NT2/D1 (cell line): ENCODE measurements around the gene TAS2R19.
"Not testable (repeated sequence)": the region's sequence is repeated elsewhere in the genome, so short reads cannot be mapped to it uniquely, and the experiment has no call there.

Source experiments
- DNase-seq: peaks from one replicate; pipeline ENCODE4 v3.0.0-alpha.2; 2011; ENCODE audit warnings: low read depth, low spot score
- H3K27me3 ChIP-seq: 2 replicates; pipeline ENCODE4 v1.6.0; 2011; ENCODE audit warnings: mild to moderate bottlenecking; ENCODE audit not compliant: insufficient read length, insufficient read depth
- H3K36me3 ChIP-seq: 2 replicates; pipeline ENCODE4 v1.6.1; 2011; ENCODE audit warnings: mild to moderate bottlenecking, low read length, mixed read lengths; ENCODE audit not compliant: insufficient read depth, insufficient read length
- H3K4me1 ChIP-seq: 2 replicates; pipeline ENCODE4 v1.5.1; 2011; ENCODE audit not compliant: insufficient read depth, insufficient read length
- H3K4me3 ChIP-seq: 2 replicates; pipeline ENCODE4 v1.5.1; 2011; ENCODE audit warnings: low read depth; ENCODE audit not compliant: insufficient read length
- H3K9ac ChIP-seq: 2 replicates; pipeline ENCODE4 v1.6.0; 2011; ENCODE audit warnings: low read depth; ENCODE audit not compliant: insufficient read length
- H3K9me3 ChIP-seq: 2 replicates; pipeline ENCODE4 v1.5.1; 2011; ENCODE audit warnings: mild to moderate bottlenecking, low read length; ENCODE audit not compliant: insufficient read depth
- SUZ12 ChIP-seq: IDR thresholded peaks from 2 replicates; pipeline ENCODE4 v1.6.1; 2011; ENCODE audit not compliant: insufficient read length, insufficient read depth; ENCODE audit errors: extremely low read depth
- YY1 ChIP-seq: IDR thresholded peaks from 2 replicates; pipeline ENCODE4 v1.6.1; 2011; ENCODE audit not compliant: insufficient read length, insufficient read depth
- ZNF274 ChIP-seq: IDR thresholded peaks from 2 replicates; pipeline ENCODE4 v1.6.1; 2011; ENCODE audit warnings: mild to moderate bottlenecking, low read depth, low read length

TAS2R19 gene

DNA sequence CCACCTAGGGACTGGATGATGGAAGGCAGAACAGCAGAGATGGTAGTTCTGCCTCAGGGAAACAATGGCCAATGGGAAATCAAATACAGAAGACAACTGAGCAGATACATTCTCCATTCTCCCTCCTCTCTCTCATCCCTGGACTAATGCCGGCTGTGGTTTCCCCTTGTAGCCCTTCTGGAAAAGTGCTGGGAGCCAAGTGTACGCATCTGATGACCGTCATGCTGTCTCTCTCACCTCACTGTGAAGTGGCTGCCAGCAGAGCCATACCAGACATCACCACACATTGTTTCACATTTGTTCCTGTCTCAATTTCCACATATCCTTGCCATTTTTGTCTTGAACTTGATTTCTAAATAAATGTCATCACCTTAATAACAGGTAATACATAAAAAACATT is 36.6 kb upstream of the TAS2R19 start:
- H3K9ac ChIP-seq, result no peak overlapping the region
- no peaks in the 10 kb centered on the region for H3K9me3 ChIP-seq
- no peaks in the 10 kb centered on the region for H3K4me1 ChIP-seq
- no peaks in the 10 kb centered on the region for H3K27me3 ChIP-seq
- H3K36me3 ChIP-seq, result peaks cover 7% of the 10 kb centered on the region
- TF ChIP-seq YY1, result no peak
- no peak for TF ChIP-seq ZNF274
- no peak for TF ChIP-seq SUZ12
- H3K4me3 ChIP-seq, result no peak overlapping the region
- DNase-seq, result no peak

DNA sequence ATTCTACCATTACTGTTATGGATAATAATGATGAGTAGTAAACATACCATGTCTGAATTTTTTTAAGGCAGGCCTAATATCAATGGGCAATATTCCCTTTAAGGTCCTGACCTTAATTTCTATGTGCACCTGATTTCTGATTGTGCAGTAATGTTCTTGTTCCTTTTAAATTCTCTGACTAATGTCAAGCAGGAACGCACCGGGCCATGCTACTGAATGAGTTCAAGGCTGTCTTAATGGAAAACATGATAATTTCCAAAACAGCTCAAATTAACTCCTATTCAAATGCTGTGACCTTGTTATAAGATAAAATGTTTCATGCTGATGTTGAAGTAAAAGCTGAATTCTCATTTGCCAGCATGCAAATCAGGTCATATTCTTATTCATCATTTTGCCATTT is 32.9 kb upstream of the TAS2R19 start:
- no peaks in the 10 kb centered on the region for H3K4me1 ChIP-seq
- H3K27me3 ChIP-seq, result no peaks in the 10 kb centered on the region
- H3K9me3 ChIP-seq, result peaks cover 22% of the 10 kb centered on the region
- H3K9ac ChIP-seq, result no peak overlapping the region
- no peak for DNase-seq
- no peak for TF ChIP-seq YY1
- H3K36me3 ChIP-seq, result peaks cover 11% of the 10 kb centered on the region
- H3K4me3 ChIP-seq, result no peak overlapping the region

DNA sequence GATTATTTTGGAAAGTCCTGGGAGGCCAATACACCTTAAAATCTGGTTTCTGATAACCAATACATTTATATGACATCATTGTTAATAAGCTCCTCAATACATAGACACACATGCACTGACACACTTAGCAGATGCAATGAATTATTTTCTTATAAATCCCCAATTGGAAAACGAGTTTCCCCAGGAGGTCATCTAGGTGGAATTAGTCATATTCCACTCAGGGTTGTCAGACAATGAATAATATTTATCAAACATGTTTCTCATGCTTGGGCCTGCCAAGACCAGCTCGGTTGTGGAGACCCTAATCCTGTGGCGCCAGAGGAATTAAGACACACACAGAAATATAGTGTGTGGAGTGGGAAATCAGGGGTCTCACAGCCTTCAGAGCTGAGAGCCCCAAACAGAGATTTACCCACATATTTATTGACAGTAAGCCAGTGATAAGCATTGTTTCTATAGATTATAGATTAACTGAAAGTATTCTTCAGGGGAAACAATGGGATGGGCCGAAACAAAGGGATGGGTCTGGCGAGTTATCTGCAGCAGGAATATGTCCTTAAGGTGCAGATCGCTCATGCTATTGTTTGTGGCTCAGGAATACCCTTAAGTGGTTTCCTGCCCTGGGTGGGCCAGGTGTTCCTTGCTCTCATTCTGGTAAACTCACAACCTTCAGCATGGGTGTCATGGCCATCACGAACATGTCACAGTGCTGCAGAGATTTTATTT is 27.5 kb upstream of the TAS2R19 start:
- H3K4me3 ChIP-seq, H3K9ac ChIP-seq, DNase-seq, H3K4me1 ChIP-seq, H3K27me3 ChIP-seq: not testable (repeated sequence)
- Histone ChIP-seq H3K9me3 (peaks cover 28% of the 10 kb centered on the region), H3K36me3 (peaks cover 24% of the 10 kb centered on the region)

DNA sequence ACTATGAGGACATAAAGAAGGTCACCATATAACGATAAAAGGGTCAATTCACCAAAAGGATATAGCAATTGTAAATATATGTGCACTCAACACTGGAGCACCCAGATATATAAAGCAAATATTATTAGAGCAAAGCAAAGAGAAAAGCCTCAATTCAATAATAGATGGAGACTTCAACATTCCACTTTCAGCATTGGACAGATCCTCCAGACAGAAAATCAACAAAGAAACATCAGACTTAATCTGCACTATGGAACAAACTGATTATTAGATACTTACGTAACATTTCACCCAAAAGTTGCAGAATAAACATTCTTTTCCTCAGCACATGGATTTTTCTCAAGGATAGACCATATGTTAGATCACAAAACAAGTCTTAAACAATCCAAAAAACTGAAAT is 18.9 kb upstream of the TAS2R19 start:
- DNase-seq, H3K4me3 ChIP-seq, H3K4me1 ChIP-seq, H3K27me3 ChIP-seq, H3K9me3 ChIP-seq, H3K9ac ChIP-seq: not testable (repeated sequence)
- H3K36me3 ChIP-seq, result peaks cover 11% of the 10 kb centered on the region

DNA sequence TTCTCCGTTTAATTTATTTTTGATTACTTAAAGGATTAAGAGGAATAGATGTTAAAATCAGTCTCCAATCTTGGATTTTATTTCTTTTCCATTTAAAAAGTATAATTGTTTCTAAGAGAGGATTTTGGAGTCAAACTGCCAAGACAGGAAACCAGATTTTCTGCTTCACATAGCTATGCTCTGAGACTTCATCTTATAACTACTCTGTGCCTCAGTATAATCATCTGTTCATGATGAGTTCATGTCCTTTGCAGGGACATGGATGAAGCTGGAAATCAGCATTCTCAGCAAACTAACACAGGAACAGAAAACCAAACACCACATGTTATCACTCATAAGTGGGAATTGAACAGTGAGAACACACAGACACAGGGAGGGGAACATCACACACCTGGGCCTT is 17.7 kb upstream of the TAS2R19 start:
- H3K9ac ChIP-seq, result no peak overlapping the region
- no peaks in the 10 kb centered on the region for H3K27me3 ChIP-seq
- no peaks in the 10 kb centered on the region for H3K9me3 ChIP-seq
- no peaks in the 10 kb centered on the region for H3K4me1 ChIP-seq
- H3K4me3 ChIP-seq, result no peak overlapping the region
- TF ChIP-seq YY1 (no peak), ZNF274 (no peak), SUZ12 (no peak)
- DNase-seq, result no peak
- H3K36me3 ChIP-seq, result peaks cover 5% of the 10 kb centered on the region

DNA sequence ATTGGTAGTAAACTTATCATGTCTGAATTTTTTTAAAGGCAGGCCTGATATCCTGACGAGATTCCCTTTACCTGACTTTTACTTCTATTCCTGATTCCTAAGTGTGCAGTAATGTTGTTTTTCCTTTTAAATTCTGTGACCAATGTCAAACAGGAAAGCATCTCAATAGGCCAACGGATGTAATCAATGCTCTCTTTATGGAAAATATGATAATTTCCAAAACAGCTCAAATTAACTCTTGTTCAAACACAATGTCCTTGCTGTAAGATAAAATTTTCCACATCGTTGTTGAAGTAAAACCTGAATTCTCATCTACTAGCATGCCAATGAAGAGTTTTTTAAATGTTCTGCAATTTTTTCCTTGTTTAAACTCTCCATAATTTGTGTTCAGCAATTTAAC is 16.8 kb upstream of the TAS2R19 start:
- TF ChIP-seq ZNF274, result no peak
- no peak for TF ChIP-seq SUZ12
- TF ChIP-seq YY1, result no peak
- Histone ChIP-seq H3K4me1 (no peaks in the 10 kb centered on the region), H3K9me3 (no peaks in the 10 kb centered on the region), H3K9ac (no peak overlapping the region), H3K27me3 (no peaks in the 10 kb centered on the region), H3K4me3 (no peak overlapping the region), H3K36me3 (no peaks in the 10 kb centered on the region)
- no peak for DNase-seq

DNA sequence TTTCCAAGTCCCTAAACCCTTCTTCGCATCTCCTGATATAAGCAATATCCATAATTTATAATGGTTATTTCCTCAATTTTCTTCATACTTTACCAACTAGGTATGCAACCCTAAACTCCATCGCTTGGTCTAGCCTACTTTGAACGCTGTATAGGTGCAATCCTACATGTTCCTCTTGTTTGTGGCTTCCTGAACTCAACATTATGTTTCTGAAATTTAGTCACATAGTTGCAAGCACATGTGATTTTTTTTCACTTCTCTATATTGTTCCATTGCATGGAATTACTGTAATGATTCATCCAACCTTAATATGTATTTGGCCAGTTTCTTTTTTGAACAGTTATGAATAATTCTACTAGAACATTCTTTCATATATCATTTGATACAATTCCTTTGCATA is 11.5 kb upstream of the TAS2R19 start:
- H3K27me3 ChIP-seq, H3K4me3 ChIP-seq, H3K36me3 ChIP-seq, H3K9ac ChIP-seq, H3K4me1 ChIP-seq, H3K9me3 ChIP-seq, DNase-seq: not testable (repeated sequence)

DNA sequence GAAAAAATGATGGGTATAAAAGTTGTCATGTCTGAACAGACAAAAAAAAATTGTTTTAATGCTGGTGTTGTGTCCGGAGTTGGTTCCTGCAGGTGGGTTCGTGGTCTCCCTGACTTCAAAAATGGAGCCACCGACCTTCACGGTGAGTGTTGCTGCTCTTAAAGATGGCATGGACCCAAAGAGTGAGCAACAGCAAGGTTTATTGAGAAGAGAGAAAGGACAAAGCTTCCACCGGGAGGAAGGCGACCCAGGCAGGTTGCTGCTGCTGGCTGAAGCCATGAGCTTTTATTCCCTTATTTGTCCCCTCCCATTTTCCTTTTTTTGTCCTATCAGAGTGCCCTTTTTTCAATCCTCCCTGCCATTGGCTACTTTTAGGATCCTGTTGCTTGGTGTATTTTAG is 8.9 kb upstream of the TAS2R19 start, which contains the start of gene TAS2R31:
TSS of gene TAS2R31 (minus strand) at position 101 of the 400 bp plus-strand sequence. CDS start at position 29, 72 bp downstream.
- Histone ChIP-seq H3K4me3 (no peak within 1 kb of the TSS), H3K36me3 (peaks cover 13% of the 10 kb centered on the region), H3K27me3 (no peaks in the 10 kb centered on the region), H3K9ac (no peak within 1 kb of the TSS), H3K4me1 (no peaks in the 10 kb centered on the region), H3K9me3 (peaks cover 5% of the 10 kb centered on the region; the same call in 1 of the 2 replicates)
- TF ChIP-seq YY1 (no peak), ZNF274 (no peak), SUZ12 (no peak)
- DNase-seq, result no peak
